Activated T-cell treated with anti-CD3 and anti-CD28 coated beads, Interleukin-2, amount 50 U/mL, for 4 hours (primary cell): Measurements from ENCODE around the gene SERPINE2. TPM values are rescaled to one million over a fixed set of nuclear protein-coding genes. Genes with fewer than 3 reads are reported as not detected.

Source experiments
- ATAC-seq, 2 donors: fragments of 200-7000 bp; cut with Tn5 transposase; one replicate each; pipeline ENCODE4 v1.10.0; 2021
- DNase-seq: peaks from one replicate; pipeline ENCODE4 v3.0.0-alpha.2; 2020
- H3K27me3 Mint-ChIP-seq: one replicate; pipeline ENCODE4 v1.8.0; 2021; ENCODE audit warnings: low read depth, mixed read lengths
- H3K36me3 Mint-ChIP-seq: one replicate; pipeline ENCODE4 v1.8.0; 2022; ENCODE audit warnings: mixed read lengths; ENCODE audit not compliant: insufficient read depth
- H3K4me1 Mint-ChIP-seq: one replicate; pipeline ENCODE4 v1.8.0; 2021; ENCODE audit warnings: low read depth, mixed read lengths
- H3K4me3 Mint-ChIP-seq: one replicate; pipeline ENCODE4 v1.8.0; 2021; ENCODE audit warnings: mild to moderate bottlenecking, moderate library complexity, mixed read lengths
- H3K9me3 Mint-ChIP-seq: one replicate; pipeline ENCODE4 v1.8.0; 2021; ENCODE audit warnings: mixed read lengths
- total RNA-seq, 3 donors: library from RNA; stranded (reverse); gene quantifications; one replicate each; pipeline ENCODE4 v1.2.1, GENCODE V29; 2021

Gene SERPINE2
- total RNA-seq, 3 donors from 2014 or later: 9.8 to 16.2 (median 15.9) TPM

DNA sequence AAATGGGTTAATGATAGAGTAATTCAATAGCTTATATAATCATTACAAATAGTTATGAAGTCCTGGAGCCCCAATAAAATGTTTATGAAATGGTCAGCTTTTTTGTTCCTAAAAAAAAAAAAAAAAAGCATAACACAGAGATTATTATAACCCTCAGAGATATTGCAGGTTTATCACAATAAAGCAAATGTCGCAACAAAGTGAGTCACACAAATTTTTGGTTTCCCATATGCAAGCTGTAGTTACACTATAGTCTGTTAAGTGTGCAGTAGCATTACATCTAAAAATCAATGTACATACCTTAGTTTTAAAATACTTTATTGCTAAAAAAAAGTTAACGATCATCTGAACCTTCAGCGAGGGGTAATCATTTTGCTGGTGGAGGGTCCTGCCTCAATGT, 114.0 kb downstream of the SERPINE2 start:
- Mint-ChIP-seq H3K36me3 (peaks cover 10% of the 10 kb centered on the region), H3K9me3 (no peaks in the 10 kb centered on the region), H3K4me1 (peaks cover 31% of the 10 kb centered on the region), H3K4me3 (no peak overlapping the region), H3K27me3 (no peaks in the 10 kb centered on the region)
- no peak for ATAC-seq
- DNase-seq: no peak

Other genes with a start within 250 kb of the SERPINE2 start
- gene AP1S3, start 201.7 kb downstream of the SERPINE2 start, total RNA-seq: 10 to 100 TPM; 18.0 to 19.9 (median 18.4) TPM
- 10 to 100 TPM; 21.3 to 32.8 (median 23.2) TPM for gene WDFY1, start 94.0 kb downstream of the SERPINE2 start, total RNA-seq
- 10 to 100 TPM; 41.2 to 44.1 (median 41.7) TPM for gene MRPL44, start 81.8 kb downstream of the SERPINE2 start, total RNA-seq